KOPT-K1 (cell line): Measurements from ENCODE around the gene UBE2E2.

Source experiments
- H3K27ac ChIP-seq: fragments of 200-600 bp; sonication (generic); 2 replicates; pipeline ENCODE4 v1.5.1; 2016; ENCODE audit warnings: antibody characterized with exemption, mild to moderate bottlenecking, low read depth, low read length; ENCODE audit not compliant: poor library complexity, severe bottlenecking
- H3K36me3 ChIP-seq: fragments of 200-600 bp; sonication (generic); 2 replicates; pipeline ENCODE4 v1.5.1; 2017; ENCODE audit warnings: antibody characterized with exemption, mild to moderate bottlenecking, low read length, moderate library complexity; ENCODE audit not compliant: insufficient read depth
- H3K9me3 ChIP-seq: fragments of 200-600 bp; sonication (generic); 2 replicates; pipeline ENCODE4 v1.5.1; 2017; ENCODE audit warnings: antibody characterized with exemption, low read length, mild to moderate bottlenecking; ENCODE audit not compliant: insufficient read depth, poor library complexity, severe bottlenecking

The UBE2E2 gene

GRCh38 chr3:23242106-23242505 lies 39.0 kb downstream of the UBE2E2 start:
- Histone ChIP-seq H3K27ac (no peak overlapping the region), H3K36me3 (no peaks in the 10 kb centered on the region), H3K9me3 (no peaks in the 10 kb centered on the region)

GRCh38 chr3:23244324-23245041 lies 41.4 kb downstream of the UBE2E2 start:
- Histone ChIP-seq H3K9me3 (no peaks in the 10 kb centered on the region), H3K27ac (no peak overlapping the region), H3K36me3 (no peaks in the 10 kb centered on the region)

- Histone ChIP-seq H3K36me3 (no peaks in the 10 kb centered on the region), H3K9me3 (no peaks in the 10 kb centered on the region), H3K27ac (no peak overlapping the region)
These were observed 43.5 kb downstream of the UBE2E2 start for GRCh38 chr3:23246651-23247050.

- H3K9me3 ChIP-seq = no peaks in the 10 kb centered on the region
- no peak overlapping the region for H3K27ac ChIP-seq
- no peaks in the 10 kb centered on the region for H3K36me3 ChIP-seq
These were observed 45.5 kb downstream of the UBE2E2 start for GRCh38 chr3:23248594-23249131.

- Histone ChIP-seq H3K27ac (peak overlapping the region; percentile 29), H3K9me3 (no peaks in the 10 kb centered on the region), H3K36me3 (no peaks in the 10 kb centered on the region)
These were observed 46.8 kb downstream of the UBE2E2 start for GRCh38 chr3:23249961-23250360.

GRCh38 chr3:23252122-23252521 lies 49.0 kb downstream of the UBE2E2 start:
- Histone ChIP-seq H3K27ac (no peak overlapping the region), H3K36me3 (no peaks in the 10 kb centered on the region), H3K9me3 (no peaks in the 10 kb centered on the region)

- Histone ChIP-seq H3K9me3 (no peaks in the 10 kb centered on the region), H3K36me3 (no peaks in the 10 kb centered on the region), H3K27ac (no peak overlapping the region)
These were observed 50.1 kb downstream of the UBE2E2 start for GRCh38 chr3:23253214-23253613.

- Histone ChIP-seq H3K36me3 (no peaks in the 10 kb centered on the region), H3K27ac (no peak overlapping the region), H3K9me3 (no peaks in the 10 kb centered on the region)
These were observed 51.2 kb downstream of the UBE2E2 start for GRCh38 chr3:23254282-23254681.

- H3K36me3 ChIP-seq = no peaks in the 10 kb centered on the region
- no peaks in the 10 kb centered on the region for H3K9me3 ChIP-seq
- H3K27ac ChIP-seq = no peak overlapping the region
These were observed 51.7 kb downstream of the UBE2E2 start for GRCh38 chr3:23254835-23255234.

- no peak overlapping the region for H3K27ac ChIP-seq
- no peaks in the 10 kb centered on the region for H3K9me3 ChIP-seq
- no peaks in the 10 kb centered on the region for H3K36me3 ChIP-seq
These were observed 53.8 kb downstream of the UBE2E2 start for GRCh38 chr3:23256741-23257435.

- Histone ChIP-seq H3K27ac (no peak overlapping the region), H3K36me3 (no peaks in the 10 kb centered on the region), H3K9me3 (no peaks in the 10 kb centered on the region)
These were observed 55.0 kb downstream of the UBE2E2 start for GRCh38 chr3:23258110-23258509.

- Histone ChIP-seq H3K9me3 (no peaks in the 10 kb centered on the region), H3K27ac (no peak overlapping the region), H3K36me3 (no peaks in the 10 kb centered on the region)
These were observed 56.4 kb downstream of the UBE2E2 start for GRCh38 chr3:23259515-23259914.

GRCh38 chr3:23262766-23263165 lies 59.6 kb downstream of the UBE2E2 start:
- Histone ChIP-seq H3K27ac (no peak overlapping the region), H3K9me3 (no peaks in the 10 kb centered on the region), H3K36me3 (no peaks in the 10 kb centered on the region)

GRCh38 chr3:23263796-23264195 lies 60.7 kb downstream of the UBE2E2 start:
- Histone ChIP-seq H3K9me3 (no peaks in the 10 kb centered on the region), H3K36me3 (no peaks in the 10 kb centered on the region), H3K27ac (no peak overlapping the region)

GRCh38 chr3:23264413-23264812 lies 61.3 kb downstream of the UBE2E2 start:
- Histone ChIP-seq H3K9me3 (no peaks in the 10 kb centered on the region), H3K36me3 (no peaks in the 10 kb centered on the region), H3K27ac (no peak overlapping the region)

GRCh38 chr3:23270423-23270822 lies 67.3 kb downstream of the UBE2E2 start:
- Histone ChIP-seq H3K27ac (no peak overlapping the region), H3K36me3 (no peaks in the 10 kb centered on the region), H3K9me3 (peaks cover 15% of the 10 kb centered on the region)
